GM19455 (cell line): Measurements from ENCODE around the gene SLC26A1.
"Not testable (repeated sequence)": the region's sequence is repeated elsewhere in the genome, so short reads cannot be mapped to it uniquely, and the experiment has no call there.

ENCODE experiments used
- ATAC-seq: cut with Tn5 transposase; IDR thresholded peaks from one replicate; pipeline ENCODE4 v1.9.1; 2021; ENCODE audit not compliant: unreplicated experiment

Gene SLC26A1

GRCh38 chr4:999882-1000425, 6.8 kb upstream of the SLC26A1 start:
- ATAC-seq, result no peak

- ATAC-seq, result not testable (repeated sequence)
These were observed 6.1 kb upstream of the SLC26A1 start for GRCh38 chr4:999240-999863.

- ATAC-seq, result no peak
These were observed 5.0 kb upstream of the SLC26A1 start for GRCh38 chr4:998096-998691.

GRCh38 chr4:997375-998071, 4.3 kb upstream of the SLC26A1 start:
- no peak for ATAC-seq

GRCh38 chr4:996997-997374, 3.8 kb upstream of the SLC26A1 start:
- no peak for ATAC-seq

- ATAC-seq, result no peak
These were observed 3.1 kb upstream of the SLC26A1 start for GRCh38 chr4:996030-996996.

- no peak for ATAC-seq
These were observed 2.3 kb upstream of the SLC26A1 start for GRCh38 chr4:995311-996026.

- no peak for ATAC-seq
These were observed 700 bp downstream of the SLC26A1 start for GRCh38 chr4:992297-993110.

- no peak for ATAC-seq
These were observed 1.5 kb downstream of the SLC26A1 start for GRCh38 chr4:991451-992296.

GRCh38 chr4:990746-991367, 2.3 kb downstream of the SLC26A1 start:
- ATAC-seq, result no peak

GRCh38 chr4:989722-990471, 3.3 kb downstream of the SLC26A1 start:
- no peak for ATAC-seq

GRCh38 chr4:988726-989721, 4.2 kb downstream of the SLC26A1 start:
- ATAC-seq, result no peak

- ATAC-seq, result no peak
These were observed 5.3 kb downstream of the SLC26A1 start for GRCh38 chr4:987624-988513.

- peak; percentile 76 for ATAC-seq
These were observed 6.2 kb downstream of the SLC26A1 start, which contains the start of gene IDUA for GRCh38 chr4:986879-987623. TSS of gene IDUA (plus strand) at chr4:987044. CDS start at chr4:987085, 41 bp downstream.
